ENCODE results near the gene TNFSF4. TPM values are rescaled to one million over a fixed set of nuclear protein-coding genes. Genes with fewer than 3 reads are reported as not detected.

The TNFSF4 gene
- total RNA-seq, 4 donors from 2014 or later, result 1.3 to 2.1 (median 1.5) TPM

GRCh38 chr1:173139706-173140105 lies 67.4 kb downstream of the TNFSF4 start:
- TF ChIP-seq, protein P1, sequence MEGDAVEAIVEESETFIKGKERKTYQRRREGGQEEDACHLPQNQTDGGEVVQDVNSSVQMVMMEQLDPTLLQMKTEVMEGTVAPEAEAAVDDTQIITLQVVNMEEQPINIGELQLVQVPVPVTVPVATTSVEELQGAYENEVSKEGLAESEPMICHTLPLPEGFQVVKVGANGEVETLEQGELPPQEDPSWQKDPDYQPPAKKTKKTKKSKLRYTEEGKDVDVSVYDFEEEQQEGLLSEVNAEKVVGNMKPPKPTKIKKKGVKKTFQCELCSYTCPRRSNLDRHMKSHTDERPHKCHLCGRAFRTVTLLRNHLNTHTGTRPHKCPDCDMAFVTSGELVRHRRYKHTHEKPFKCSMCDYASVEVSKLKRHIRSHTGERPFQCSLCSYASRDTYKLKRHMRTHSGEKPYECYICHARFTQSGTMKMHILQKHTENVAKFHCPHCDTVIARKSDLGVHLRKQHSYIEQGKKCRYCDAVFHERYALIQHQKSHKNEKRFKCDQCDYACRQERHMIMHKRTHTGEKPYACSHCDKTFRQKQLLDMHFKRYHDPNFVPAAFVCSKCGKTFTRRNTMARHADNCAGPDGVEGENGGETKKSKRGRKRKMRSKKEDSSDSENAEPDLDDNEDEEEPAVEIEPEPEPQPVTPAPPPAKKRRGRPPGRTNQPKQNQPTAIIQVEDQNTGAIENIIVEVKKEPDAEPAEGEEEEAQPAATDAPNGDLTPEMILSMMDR (IDR thresholded peaks at IDR 0.05; ENCODE audit: low read depth), result no peak

GRCh38 chr1:173137107-173137706 lies 69.9 kb downstream of the TNFSF4 start:
- TF ChIP-seq, protein P1 (IDR thresholded peaks at IDR 0.05; ENCODE audit: low read depth), result no peak

DNA sequence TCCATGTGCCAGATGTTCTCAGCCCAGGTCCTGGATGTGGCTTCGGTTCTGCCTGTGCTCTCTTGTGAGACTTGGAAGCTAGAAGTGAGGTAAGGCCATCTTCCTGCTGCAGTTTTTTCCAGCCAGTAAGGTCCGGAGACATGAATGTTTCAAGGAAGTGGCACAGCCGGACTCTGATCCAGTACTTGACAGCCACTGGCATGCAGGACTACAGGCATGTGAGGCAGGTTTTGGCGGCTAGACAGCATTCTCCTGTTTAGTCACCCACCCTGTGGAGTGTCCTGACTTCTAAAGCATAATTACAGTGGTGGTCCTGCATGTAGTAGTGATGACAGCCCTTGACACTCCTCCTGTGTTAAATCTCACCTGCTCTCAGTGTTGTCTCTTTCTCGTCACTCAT lies 72.3 kb downstream of the TNFSF4 start:
- TF ChIP-seq, protein P1 (IDR thresholded peaks at IDR 0.05; ENCODE audit: low read depth), result no peak

GRCh38 chr1:173134029-173134428 lies 73.1 kb downstream of the TNFSF4 start:
- TF ChIP-seq, protein P1 (IDR thresholded peaks at IDR 0.05; ENCODE audit: low read depth), result no peak

Other genes starting within 250 kb of the TNFSF4 start
- under 1 TPM in 1 of 4 donors, not detected in 3; 0.17 TPM for gene TNFSF18, start 156.4 kb downstream of the TNFSF4 start, total RNA-seq